ENCODE measurements around the gene TGFA.

- TF ChIP-seq FOSL2 (IDR thresholded peaks at IDR 0.05) (no peak), FOSL2 (CRISPR knock-in tag; IDR thresholded peaks at IDR 0.05) (no peak), CBX2 (IDR thresholded peaks at IDR 0.05; ENCODE audit: borderline replicate concordance, low read depth) (no peak), CTCF (IDR thresholded peaks at IDR 0.05) (no peak), BCL3 (IDR thresholded peaks at IDR 0.05) (no peak), KDM5A (IDR thresholded peaks at IDR 0.05) (no peak), POLR2A (IDR thresholded peaks at IDR 0.05; ENCODE audit: low read length) (no peak), NFE2L2 (conservative IDR thresholded peaks at IDR 0.05; ENCODE audit: low read length) (no peak), JUN (IDR thresholded peaks at IDR 0.05) (no peak), SMC3 (IDR thresholded peaks at IDR 0.05) (no peak), EP300 (IDR thresholded peaks at IDR 0.05) (no peak), MAX (IDR thresholded peaks at IDR 0.05) (no peak), RAD21 (conservative IDR thresholded peaks at IDR 0.05 in 1 of 2, IDR thresholded peaks at IDR 0.05 in 1 of 2) (no peak)
These were observed 13.3 kb upstream of the TGFA start for GRCh38 chr2:70566906-70567305.
